ENCODE results near the gene IFNA5.

IFNA5 gene

DNA sequence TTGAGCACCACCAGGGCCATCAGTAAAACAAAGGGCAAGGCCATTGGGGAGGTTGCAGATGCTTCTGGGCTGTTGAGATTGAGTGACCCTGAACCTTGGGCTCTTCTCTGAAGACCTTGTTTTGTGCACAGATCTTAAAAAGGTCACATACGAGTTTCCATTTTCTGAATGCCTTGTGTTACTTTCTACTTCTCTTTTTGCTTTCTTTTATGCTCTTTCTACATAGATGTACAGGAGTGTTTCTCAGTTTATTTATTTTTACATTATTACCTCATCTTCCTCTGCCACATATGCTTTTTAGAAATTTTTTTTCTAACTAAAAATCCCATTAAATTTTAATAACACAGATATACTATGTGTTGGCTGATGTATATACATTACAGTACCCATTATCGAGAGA, at the start of gene IFNA5:
Gene IFNA5 (minus strand): TSS at position 101 of the 400 bp plus-strand sequence. CDS start 57 bp downstream, at position 44.
- no peak for DNase-seq

DNA sequence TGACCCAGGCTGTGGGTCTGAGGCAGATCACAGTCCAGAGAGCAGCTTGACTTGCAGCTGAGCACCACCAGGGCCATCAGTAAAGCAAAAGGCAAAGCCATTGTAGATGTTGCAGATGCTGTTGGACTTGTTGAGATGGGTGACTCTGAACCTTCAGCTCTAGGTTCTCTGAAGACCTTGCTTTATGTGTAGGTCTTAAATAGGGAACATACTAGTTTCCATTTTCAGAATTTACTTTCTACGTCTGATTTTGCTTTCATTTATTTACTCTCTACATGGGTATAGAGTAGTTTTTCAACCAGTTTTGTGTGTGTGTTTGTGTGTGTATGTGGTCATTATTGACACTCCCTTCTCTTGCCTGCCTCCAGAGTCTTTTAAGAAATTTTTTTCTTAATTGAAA, 45.7 kb upstream of the IFNA5 start, which contains the start of gene IFNA6:
Gene IFNA6 (minus strand): TSS at position 101 of the 400 bp plus-strand sequence. CDS start 0 bp downstream, at position 101.
- DNase-seq, result no peak

DNA sequence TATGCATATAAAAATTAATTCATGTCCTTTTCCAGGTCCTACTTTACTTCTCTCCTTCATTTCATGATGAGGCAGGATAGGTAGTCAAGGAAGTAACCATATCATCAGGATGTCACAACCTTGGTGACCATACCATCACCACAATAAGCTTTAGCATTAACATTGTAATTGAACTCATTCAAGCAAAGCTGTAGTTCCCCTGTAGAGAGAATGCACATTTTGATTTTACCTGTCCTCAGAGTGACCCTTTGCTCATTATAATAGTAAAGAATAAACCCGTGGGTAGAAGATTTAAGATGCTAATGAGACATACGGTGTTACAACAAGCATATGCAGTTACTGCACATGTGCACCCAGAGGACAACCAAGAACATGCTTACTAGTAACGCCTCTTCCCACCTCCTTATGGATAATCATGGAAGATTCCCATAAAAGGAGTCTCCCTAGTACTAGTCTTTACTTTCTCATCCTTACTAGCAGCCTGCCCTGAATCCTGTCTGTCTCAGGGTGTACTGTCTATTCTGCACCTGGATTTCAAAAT, 43.4 kb upstream of the IFNA5 start:
- no peak for DNase-seq

DNA sequence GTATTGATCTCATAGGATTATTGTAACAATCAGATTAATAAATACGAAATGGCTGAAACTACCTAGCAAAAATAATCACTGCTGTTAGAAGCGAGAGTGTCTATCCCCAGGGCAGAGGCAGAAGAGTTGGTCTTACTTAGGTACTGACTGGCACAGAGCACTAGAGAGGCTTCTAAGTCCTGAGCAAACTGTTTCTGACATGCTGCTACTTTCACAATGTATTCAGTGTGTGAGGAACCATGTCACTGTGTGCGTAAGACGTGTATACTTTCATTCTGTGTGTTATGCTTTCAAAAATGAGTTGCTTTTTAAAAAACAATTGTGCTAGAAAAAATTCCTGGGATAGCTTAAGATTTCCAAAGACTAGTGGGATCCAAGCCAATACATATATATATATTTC, 35.6 kb upstream of the IFNA5 start:
- DNase-seq, result no peak

DNA sequence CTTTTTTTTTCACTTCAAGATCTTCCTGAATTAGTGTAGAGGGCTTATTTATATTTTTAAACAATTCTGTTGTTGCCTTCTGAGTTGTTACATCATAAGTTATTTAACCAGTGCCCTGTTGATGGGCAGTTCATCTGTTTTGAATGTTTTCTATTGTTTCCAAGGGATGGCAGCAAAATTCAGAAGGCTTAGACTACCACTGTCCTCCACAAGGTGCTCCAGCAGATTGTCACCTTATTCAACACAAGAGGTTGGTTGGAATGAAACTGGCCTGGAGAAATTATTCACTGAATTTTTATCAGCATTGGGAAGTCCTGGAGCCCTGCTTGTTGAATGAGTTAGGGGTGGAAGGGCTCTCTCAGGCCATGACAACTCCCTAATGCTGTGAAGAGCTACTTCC, 31.3 kb upstream of the IFNA5 start:
- no peak for DNase-seq

DNA sequence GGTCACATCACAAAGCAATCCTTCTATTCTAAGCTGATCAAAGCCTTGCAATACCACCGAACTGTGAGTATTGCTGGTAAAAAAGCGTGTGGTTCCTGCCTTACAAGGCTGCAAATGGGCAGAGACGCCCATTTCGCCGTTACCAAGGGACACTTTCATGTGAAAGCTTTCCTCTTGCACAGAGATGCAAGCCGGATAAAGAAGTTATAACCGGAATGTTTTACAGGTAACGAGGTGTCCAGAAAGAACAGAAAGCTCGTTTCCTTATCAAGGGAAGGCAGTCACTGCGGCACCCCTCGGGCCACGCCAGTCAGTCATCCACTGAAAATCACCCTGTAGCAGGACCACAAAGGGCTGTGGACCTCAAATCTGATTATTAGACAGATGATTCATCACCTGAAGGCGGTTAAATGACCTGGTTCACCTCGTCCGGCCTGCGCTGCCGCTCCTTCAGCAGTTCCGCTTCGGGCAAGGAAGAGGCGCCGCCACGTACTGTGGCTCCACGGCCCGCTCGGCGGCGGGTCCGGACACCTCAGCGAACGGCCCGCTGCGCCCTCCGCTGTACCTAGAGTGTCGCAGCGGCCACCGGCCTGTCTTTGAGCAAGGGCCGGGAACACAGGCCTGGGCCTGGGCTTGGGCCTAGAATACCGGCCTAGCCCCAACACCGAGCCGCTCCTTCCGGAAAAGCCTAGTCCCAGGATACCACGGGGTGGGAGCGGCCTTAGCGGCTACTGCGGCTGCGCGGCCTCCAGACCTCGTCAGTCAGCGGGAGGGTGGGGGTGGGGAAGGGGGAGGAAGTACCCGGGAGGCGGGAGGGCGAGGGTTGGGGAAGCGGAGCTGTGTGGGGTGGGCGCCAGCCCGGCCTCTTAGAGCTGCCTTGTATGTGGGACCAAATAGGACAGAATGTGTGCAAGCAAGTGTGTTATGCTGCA, 29.9 kb upstream of the IFNA5 start, which contains the start of gene KLHL9:
Gene KLHL9 (minus strand): TSS at position 704 of the 932 bp plus-strand sequence. CDS start 545 bp downstream, at position 159.
- DNase-seq, result peak; percentile 12

DNA sequence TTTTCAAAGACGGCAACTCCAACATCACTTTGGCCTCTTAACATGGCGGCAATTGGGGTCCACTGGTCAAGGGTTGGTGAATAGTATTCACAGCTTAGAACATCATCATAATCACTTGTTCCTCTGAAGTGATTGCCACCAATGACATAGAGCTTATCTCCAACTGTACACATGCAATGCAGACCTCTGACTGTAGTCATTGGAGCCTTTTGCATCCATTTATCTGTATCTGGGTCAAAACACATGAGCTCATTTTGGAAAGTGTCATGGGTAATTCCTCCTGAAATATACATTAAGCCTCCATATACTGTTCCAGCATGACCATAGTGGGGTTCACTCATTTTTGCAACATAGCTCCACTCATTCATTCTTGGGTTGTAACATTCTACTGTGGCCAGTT, 28.1 kb upstream of the IFNA5 start:
- no peak for DNase-seq

DNA sequence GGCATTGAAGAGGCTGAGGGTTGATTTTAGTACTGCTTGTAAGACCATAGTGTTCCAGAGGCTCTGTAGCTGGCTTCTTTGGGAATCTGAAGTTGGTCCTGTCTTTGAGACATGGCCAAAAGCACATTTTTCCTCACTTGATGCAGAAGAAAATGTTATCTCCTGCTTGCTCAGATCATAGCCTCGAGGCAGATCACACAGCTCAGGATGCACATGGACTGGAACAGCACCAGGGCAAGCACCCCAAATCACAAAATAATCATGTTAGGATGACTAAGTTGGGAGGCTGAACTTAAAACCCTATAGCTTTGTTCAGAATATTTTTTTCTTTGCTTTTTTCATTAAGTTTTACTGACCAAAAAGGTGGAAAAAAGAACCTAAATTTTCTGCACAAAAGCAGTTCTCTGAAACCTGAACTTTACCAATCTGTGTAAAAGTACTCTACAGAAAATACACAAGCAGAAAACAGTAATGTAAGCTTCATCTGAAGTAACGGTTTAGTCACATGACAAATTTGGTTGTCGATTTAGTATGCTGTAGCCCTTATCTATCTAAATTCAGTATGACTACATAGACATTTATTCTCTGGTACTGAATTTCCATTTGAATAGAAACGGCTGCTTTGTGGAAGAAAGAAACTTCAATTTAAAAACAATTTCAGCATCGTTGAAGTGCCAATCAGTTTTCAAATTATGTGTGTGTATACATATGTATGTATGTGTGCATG, 26.7 kb upstream of the IFNA5 start:
- DNase-seq, result no peak

DNA sequence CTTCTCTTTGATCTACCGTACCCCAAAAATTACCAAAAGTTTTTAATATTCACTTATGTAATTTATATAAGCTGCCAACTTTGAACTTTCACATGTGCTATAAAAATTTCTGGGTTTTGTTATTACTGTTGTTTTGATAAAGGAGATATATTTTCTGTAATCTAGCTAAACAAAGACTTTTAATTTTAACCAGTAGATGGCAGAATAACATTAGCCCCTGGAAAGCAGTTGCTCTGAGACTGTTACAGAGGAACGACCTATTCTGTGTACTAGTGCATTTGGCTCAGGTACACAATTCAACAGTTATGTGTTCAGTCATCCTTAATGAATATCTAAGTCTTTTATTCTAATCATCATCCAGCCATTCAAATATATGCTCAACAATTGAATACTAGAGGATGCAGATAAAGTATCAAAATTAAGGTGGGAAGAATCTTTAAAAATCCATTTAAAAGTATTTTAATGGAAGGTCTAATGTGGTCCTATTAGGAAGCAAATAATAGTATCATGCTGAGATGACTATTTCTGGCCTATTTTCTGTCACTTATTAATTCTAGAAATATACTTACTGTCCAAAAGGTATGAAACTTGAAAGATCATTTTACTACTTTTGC, 21.5 kb upstream of the IFNA5 start:
- DNase-seq, result no peak

DNA sequence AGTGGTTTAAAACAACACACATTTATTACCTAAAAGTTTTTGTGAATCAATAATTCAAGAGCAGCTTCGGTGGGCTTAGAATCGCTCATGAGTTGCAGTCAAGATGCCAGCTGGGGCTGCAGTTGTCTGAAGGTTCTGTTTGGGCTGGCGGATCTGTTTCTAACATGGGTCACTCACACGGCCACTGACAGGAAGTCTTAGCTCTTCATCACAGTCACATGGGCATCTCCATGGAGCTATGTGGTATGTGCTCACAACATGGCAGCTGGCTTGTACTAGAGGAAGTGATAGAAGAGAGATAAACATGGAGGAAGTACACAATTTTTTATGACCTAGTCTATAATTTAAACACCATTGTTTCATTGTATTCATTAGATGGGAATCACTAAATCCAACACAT, 18.9 kb upstream of the IFNA5 start:
- DNase-seq, result no peak

DNA sequence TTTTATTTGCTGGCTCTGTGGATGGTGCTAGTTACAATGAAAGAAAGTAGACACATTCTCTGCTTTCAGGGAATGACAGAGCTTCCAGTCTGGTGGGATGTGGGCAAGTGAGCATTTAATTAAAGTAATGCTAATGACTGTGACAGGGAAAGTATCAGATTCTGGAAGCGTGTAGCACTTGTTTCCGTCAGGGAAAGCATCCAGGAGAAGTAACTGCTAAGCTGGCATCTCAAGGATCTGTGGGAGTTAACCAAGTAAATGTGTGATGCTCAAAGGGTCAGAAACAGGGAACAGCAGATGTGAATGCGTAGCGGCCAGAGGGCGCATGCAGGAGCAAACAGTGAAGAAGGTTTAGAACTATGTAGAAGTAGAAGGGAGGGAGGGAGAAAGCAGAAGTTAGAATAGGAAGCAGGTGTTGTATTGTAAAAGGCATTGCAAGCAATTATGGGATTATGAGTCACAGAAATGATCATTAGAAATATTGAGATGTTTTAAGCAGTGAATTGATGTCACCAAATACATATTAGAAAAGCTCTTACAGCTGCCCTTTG, 17.9 kb upstream of the IFNA5 start:
- no peak for DNase-seq

DNA sequence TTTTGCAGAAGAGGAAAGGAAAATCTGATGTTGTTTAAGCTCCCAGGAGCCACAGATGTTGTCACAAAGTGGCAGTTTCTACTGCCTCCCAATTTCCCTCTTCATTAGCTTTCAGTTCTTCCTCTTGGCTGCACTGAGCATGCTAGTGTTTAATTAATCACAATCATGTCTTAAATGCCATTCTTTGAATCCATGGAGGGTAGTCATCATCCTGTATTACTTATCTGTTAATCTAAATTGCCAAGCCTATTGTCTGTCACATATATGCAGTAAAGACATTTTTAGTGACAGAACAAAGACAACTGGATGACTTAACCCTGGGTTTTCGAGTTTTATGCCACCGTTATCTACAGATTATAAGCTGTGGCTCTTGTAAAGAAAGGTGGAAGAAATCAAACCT, 15.4 kb upstream of the IFNA5 start:
- DNase-seq, result no peak

DNA sequence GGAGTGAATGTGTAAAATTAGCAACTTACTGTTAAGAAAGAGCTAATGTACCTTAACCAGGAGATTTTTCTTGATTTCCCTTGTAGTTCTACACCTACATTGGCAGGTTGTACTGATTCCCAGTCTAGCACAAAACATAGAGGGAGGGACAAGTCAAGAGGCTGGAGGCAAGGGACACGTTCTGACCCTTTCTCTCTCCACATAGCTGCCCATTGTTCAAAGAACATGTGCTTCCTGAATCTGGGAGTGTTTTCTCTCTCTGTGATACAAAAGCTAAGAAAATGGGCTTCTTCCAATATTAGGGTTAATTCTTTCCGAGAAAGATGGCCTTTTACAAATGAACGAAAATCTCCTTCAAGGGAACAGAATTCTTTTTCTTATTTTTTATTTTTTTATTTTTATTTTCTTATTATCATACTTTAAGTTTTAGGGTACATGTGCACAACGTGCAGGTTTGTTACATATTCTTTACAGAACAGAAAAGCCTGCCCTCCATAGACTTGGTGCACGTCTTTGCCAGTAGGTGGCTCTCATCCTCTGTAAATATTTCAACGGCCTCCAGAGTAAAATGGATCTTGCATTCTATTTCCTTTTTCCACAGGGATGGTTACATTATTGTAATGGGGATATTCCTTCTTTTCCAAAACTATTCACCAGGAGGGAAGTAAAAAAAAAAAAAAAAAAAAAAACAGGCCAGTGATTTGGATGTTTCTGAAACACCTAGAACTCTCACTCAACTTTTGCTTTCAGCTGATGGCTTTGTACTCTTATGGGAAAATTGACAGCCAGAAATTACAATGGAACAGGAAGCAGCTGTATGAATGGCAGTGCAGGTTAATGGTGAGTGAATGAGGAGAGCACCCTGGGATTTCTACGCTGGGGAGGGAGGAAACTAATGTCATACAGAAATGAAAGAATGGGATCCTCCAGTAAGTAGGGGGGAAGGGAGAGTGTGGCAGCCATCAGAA, 13.1 kb upstream of the IFNA5 start:
- DNase-seq, result no peak

DNA sequence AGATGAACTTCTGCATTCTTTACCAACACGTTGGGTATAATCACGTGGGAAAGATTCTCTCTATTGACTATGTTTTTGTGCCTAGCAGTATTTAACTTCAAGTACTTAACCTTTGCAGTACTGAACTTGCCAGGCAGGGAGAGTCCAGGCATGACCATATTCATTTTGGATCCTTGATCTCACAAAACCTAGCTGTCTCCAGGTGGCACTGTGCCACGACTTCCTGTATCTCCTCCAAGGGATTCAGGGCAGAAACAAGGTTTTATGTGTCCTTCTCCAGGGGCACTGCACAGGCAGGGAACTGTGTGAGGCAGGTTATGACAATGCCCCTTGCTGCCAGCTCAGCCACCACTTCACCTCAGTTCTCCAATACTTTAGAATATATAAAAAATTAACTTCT, 11.7 kb upstream of the IFNA5 start:
- DNase-seq, result no peak

DNA sequence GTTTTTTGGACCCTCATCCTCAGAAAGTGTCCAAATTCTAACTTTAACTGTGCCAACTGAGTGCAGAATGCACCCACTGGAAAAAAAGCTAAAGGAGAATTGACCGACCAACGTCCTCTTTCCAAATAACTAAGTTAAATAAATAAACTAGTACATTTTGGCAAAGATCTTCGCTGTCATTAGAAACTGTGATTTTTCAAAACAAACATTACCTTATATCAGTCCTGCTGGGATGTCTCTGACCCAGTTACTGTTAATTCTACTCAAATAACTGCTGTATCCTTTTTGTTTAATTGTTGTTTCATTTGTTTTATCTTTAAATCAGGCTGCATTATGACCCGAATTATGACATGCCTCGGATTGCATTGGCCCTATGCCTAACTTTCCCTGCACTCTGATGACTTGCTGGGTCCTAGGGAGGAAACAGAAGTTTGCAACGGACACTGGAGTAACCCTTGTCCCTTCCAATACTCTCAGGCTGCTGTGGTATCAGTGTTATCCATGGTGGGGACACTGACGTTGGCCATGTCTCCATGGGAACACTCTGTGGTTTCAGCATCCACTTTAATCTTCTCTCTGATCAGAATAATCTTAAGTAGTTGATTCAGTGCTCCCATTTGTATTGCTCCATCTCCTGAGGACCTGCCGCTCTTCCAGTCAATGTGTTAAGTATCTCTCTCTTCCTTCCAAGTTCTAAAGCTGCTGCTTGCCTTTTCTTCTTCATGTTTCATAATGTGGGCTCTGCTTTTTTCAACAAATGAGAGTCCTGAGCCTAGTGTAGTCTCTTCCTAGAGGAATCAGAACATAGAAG, 11.1 kb upstream of the IFNA5 start:
- DNase-seq, result no peak

DNA sequence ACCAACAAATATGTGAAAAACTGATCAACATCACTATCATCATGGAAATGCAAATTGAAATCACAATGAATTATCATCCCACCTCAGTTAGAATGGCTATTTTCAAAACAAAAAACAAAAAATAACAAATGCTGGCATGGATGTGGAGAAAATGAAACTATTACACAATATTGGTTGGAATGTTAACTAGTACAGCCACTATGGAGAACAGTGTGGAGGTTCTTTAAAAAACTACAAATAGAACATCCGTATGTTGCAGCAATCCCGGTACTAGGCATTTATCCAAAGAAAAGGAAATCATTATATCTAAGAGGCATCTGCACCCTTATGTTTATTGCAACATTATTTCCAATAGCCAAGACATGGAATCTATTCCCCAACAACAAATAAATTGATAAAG, 9.0 kb upstream of the IFNA5 start:
- no peak for DNase-seq

DNA sequence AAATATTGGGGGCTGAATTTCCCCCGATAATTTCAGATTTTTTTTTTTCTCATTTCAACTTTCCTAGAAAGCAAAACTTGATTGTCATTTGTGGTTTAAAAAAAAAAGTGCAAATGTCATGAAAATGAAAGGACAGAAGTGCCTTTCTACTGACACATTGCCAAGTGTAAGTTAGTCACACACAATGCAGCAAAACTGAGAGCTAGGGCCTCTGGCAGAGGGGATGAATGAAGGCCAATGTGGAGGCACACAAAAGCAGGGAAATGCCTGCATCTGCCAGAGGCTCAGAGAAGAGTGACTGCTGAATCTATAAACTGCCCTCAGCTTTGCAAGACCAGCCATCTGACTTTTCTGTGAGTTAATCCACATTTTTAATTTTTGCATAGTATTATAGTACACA, 6.8 kb upstream of the IFNA5 start:
- DNase-seq, result no peak

DNA sequence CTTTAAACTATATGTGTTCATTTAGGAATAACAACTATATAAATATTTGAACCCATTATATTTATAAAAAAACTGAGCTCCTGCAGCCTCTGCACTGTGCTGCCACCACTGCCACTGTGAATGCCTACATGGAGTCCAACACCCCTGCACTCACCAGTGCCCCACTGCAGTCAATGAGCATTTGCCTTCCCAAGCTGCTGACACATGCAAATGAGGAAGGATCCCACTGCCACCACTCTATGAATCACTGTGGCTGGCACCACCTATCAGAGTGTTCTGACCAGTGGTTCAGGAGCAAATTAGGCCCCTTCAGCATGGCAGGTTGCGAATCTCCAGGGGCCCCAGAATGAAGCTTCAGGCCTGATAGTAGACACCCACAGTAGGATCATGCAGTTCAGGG, 9.1 kb downstream of the IFNA5 start:
- no peak for DNase-seq

DNA sequence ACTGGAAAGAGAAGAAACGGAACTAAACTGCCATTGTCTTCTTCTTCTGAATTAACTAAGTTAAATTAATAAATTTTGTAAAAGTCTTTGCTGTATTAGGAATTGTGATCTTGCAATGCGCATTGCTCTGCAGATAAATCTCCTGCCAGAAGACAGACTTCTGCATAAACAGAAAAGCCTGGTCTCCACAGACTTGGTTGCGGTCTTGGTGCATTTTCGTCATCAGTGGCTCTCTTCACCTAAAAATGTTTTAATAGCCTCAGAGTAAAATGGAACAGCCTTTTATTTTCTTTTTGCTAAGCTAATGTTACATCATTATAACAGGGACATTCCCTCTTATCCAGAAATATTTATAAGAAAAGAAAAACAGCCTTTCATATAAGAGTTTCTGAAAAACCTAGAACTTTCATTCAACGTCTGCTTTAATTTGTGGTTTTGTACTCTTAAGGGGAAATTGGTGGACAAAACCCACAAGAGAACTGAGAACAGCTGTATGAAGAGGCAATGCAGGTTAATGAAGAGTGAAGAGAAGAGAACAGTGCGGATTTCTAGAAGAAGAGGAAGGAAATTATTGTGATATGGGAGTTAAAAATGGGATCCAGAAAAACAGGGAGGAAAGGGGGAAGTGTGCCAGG, 10.1 kb downstream of the IFNA5 start:
- DNase-seq, result no peak

DNA sequence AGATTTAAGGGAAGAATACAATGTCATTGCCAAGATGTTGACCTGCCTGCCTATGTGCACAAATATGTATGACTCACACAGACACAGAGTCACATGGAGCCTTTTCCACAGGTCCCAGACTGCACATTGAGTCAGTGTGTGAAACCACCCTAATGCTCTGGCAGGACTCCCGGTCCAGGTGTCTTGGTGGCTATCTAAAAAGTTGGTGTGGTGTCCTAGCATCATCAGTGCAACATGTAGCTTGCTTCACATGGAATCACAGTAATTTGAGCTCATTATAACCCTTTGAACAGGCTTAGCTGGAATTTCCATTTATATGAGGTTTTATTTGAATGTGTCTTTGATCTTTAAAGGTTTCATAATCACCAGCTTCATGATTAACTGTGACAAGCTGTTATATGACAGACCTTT, 10.7 kb downstream of the IFNA5 start:
- DNase-seq, result no peak

Measured in NCI-H1417 treated with DMSO at 0.1 percent for 48 hours (cell line).